Tibial nerve (tissue), 4 donors: ENCODE results near the gene RASA3. TPM values are rescaled to one million over a fixed set of nuclear protein-coding genes. Genes with fewer than 3 reads are reported as not detected.

Experiments used
- DNase-seq, 2 donors: peaks; one replicate each; pipeline ENCODE4 v3.0.0-alpha.2; 2019; ENCODE audit warnings: low spot score in 2 of 2
- H3K27ac ChIP-seq, 4 donors: fragments of 200-600 bp; sonication (generic) in 3 of 4; one replicate each; pipeline ENCODE4 v1.5.1; 2017 to 2019; ENCODE audit warnings: mild to moderate bottlenecking in 1 of 4
- H3K27me3 ChIP-seq, 2 donors: fragments of 200-600 bp; sonication (generic) in 1 of 2; one replicate each; pipeline versions ENCODE4 v1.5.1 to v1.6.0; 2017 to 2019
- H3K36me3 ChIP-seq, 3 donors: fragments of 200-600 bp; sonication (generic); one replicate each; pipeline ENCODE4 v1.5.1; 2018 to 2019
- H3K4me1 ChIP-seq, 4 donors: fragments of 200-600 bp; sonication (generic) in 3 of 4; one replicate each; pipeline ENCODE4 v1.5.1; 2017 to 2019
- H3K4me3 ChIP-seq, 4 donors: fragments of 200-600 bp; sonication (generic) in 3 of 4; one replicate each; pipeline ENCODE4 v1.5.1; 2017 to 2019; ENCODE audit warnings: mild to moderate bottlenecking in 1 of 4, moderate library complexity in 1 of 4
- H3K9me3 ChIP-seq, 4 donors: fragments of 200-600 bp; sonication (generic) in 3 of 4; one replicate each; pipeline ENCODE4 v1.5.1; 2017 to 2019
- CTCF ChIP-seq, 5 experiments: fragments of 200-600 bp in 3 of 5; fragments of 450-650 bp in 2 of 5; sonication (generic) in 3 of 5; IDR thresholded peaks; one replicate each; pipeline ENCODE4 v1.5.1; 2016 to 2019; ENCODE audit warnings: antibody characterized with exemption in 5 of 5, mild to moderate bottlenecking in 3 of 5, moderate library complexity in 2 of 5
- EP300 ChIP-seq, 2 donors: sonication (generic); formaldehyde crosslinking; IDR thresholded peaks; one replicate each; pipeline ENCODE4 v1.6.1; 2017; ENCODE audit warnings: antibody characterized with exemption in 2 of 2, mild to moderate bottlenecking in 1 of 2
- POLR2A ChIP-seq, 2 donors: fragments of 450-650 bp; IDR thresholded peaks; one replicate each; pipeline ENCODE4 v1.6.1; 2017; ENCODE audit warnings: antibody characterized with exemption in 2 of 2, mild to moderate bottlenecking in 2 of 2, moderate library complexity in 2 of 2
- WGBS, 2 donors: methylation state at CpG; one replicate each; pipeline ENCODE4 v1.1.5; 2018; 5-methylcytosine and 5-hydroxymethylcytosine counted together
- total RNA-seq, 4 donors: library from RNA; depleted of rRNA; stranded (reverse); fragments of >200 nt; gene quantifications; one replicate each; pipeline ENCODE4 v1.1.0, GENCODE V29; 2016

Gene RASA3
- total RNA-seq, 4 donors from 2014 or later, result 36.2 to 63.3 (median 46.3) TPM

- no peaks in the 10 kb centered on the region for H3K9me3 ChIP-seq
- no peaks in the 10 kb centered on the region for H3K36me3 ChIP-seq
- peaks cover 0 to 48% (median 37%) of the 10 kb centered on the region in 4 donors for H3K4me1 ChIP-seq
- peak in 1 of 2 donors; percentile 41 for DNase-seq
- peak overlapping the region; percentile 71 to 97 (median 96) for H3K4me3 ChIP-seq
- WGBS, 2 donors, result 2% methylated on average over 28 of the region's 30 CpGs
- peak overlapping the region; percentile 48 to 88 (median 86) for H3K27ac ChIP-seq
- no peaks in the 10 kb centered on the region for H3K27me3 ChIP-seq
- peak in 1 of 2 donors; percentile 20 for TF ChIP-seq EP300 (IDR thresholded peaks at IDR 0.05)
- no peak for TF ChIP-seq CTCF (IDR thresholded peaks at IDR 0.05)
These were observed 1.4 kb downstream of the RASA3 start for GRCh38 chr13:114130837-114131582.

GRCh38 chr13:114130131-114130836, 2.1 kb downstream of the RASA3 start:
- H3K4me1 ChIP-seq, result peaks cover 0 to 48% (median 37%) of the 10 kb centered on the region in 4 donors
- peak overlapping the region; percentile 48 to 88 (median 86) for H3K27ac ChIP-seq
- 39 to 46% methylated on average over 10 to 13 of the region's 18 CpGs for WGBS, 2 donors
- H3K36me3 ChIP-seq, result no peaks in the 10 kb centered on the region
- H3K27me3 ChIP-seq, result no peaks in the 10 kb centered on the region
- DNase-seq, result no peak
- TF ChIP-seq CTCF (IDR thresholded peaks at IDR 0.05) (no peak), EP300 (IDR thresholded peaks at IDR 0.05) (no peak), POLR2A (IDR thresholded peaks at IDR 0.05) (no peak)
- H3K9me3 ChIP-seq, result no peaks in the 10 kb centered on the region
- peak overlapping the region; percentile 71 to 97 (median 96) for H3K4me3 ChIP-seq

- no peak for DNase-seq
- Histone ChIP-seq H3K4me1 (peaks cover 0 to 53% (median 40%) of the 10 kb centered on the region in 4 donors), H3K27ac (peak overlapping the region in 3 of 4 donors; percentile 86 to 88 (median 87)), H3K36me3 (no peaks in the 10 kb centered on the region), H3K27me3 (no peaks in the 10 kb centered on the region), H3K9me3 (no peaks in the 10 kb centered on the region), H3K4me3 (peak overlapping the region in 1 of 4 donors; percentile 31)
- TF ChIP-seq CTCF (IDR thresholded peaks at IDR 0.05), result no peak
- no peak for TF ChIP-seq EP300 (IDR thresholded peaks at IDR 0.05)
- no peak for TF ChIP-seq POLR2A (IDR thresholded peaks at IDR 0.05)
- WGBS, 2 donors, result 47 to 56% methylated on average over 8 to 9 of the region's 9 CpGs
These were observed 2.8 kb downstream of the RASA3 start for GRCh38 chr13:114129649-114130062.

- no peaks in the 10 kb centered on the region for H3K9me3 ChIP-seq
- peak; percentile 55 to 68 for DNase-seq
- H3K36me3 ChIP-seq, result no peaks in the 10 kb centered on the region
- H3K4me3 ChIP-seq, result peak overlapping the region in 3 of 4 donors; percentile 8 to 38 (median 31)
- peak overlapping the region in 3 of 4 donors; percentile 86 to 88 (median 87) for H3K27ac ChIP-seq
- TF ChIP-seq CTCF (IDR thresholded peaks at IDR 0.05) (no peak), EP300 (IDR thresholded peaks at IDR 0.05) (peak in 1 of 2 donors; percentile 81), POLR2A (IDR thresholded peaks at IDR 0.05) (peak in 1 of 2 donors; percentile 22)
- H3K27me3 ChIP-seq, result no peaks in the 10 kb centered on the region
- H3K4me1 ChIP-seq, result peaks cover 0 to 60% (median 41%) of the 10 kb centered on the region in 4 donors
- WGBS, 2 donors, result 29 to 32% methylated on average over 33 to 36 of the region's 37 CpGs
These were observed 3.5 kb downstream of the RASA3 start for GRCh38 chr13:114128624-114129522.
